Measurements from ENCODE around the gene MIAT.

Gene MIAT

DNA sequence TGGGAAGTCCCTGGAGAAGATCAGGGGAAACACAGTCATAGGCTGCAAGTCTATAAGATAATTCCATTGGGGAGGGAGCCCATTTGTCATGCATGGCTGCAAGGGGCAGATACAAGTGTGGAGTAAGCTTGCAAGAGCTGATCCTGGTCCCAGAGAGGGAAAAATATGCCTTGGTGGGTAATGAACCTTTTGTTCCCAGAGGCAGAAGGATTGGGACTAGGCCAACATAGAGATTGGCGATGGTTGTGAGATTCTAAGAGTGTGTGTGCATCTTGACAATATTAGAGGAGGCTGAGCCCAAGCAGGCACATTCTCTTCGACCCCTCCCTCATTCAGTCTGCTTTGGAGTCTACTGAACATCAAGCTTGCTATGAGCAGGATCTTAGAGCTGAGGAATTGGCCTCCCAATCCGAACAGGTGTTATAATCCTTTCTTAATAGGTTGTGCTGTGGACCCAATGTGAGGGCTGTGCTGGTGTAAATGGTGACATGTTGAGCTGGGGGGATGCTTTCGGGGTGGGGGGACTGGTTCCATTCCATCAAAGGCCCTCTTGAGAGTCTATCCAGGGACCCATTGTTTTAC lies 18.4 kb downstream of the MIAT start:
- no peak overlapping the region for H3K4me3 ChIP-seq
- H3K36me3 ChIP-seq (ENCODE audit: insufficient read depth, low read length): 0 out of 2 replicates have a peak, but pooled peaks cover 3% of the 10 kb centered on the region
- no peak for TF ChIP-seq EZH2 (IDR thresholded peaks at IDR 0.05)
- no peak for TF ChIP-seq POLR2AphosphoS5 (IDR thresholded peaks at IDR 0.05; ENCODE audit: borderline replicate concordance, low read depth, low read length)
- no peak for TF ChIP-seq FOXP2 (optimal IDR thresholded peaks at IDR 0.05; ENCODE audit: control extremely low read depth, extremely low read length, insufficient read depth)
- H3K27ac ChIP-seq: no peak overlapping the region; the same call in 1 of the 2 replicates
- no peaks in the 10 kb centered on the region for H3K9me3 ChIP-seq (ENCODE audit: low read depth, low read length)
- H3K9ac ChIP-seq (ENCODE audit: insufficient read length): no peak overlapping the region
- no peak for DNase-seq (ENCODE audit: low read depth, low spot score)

DNA sequence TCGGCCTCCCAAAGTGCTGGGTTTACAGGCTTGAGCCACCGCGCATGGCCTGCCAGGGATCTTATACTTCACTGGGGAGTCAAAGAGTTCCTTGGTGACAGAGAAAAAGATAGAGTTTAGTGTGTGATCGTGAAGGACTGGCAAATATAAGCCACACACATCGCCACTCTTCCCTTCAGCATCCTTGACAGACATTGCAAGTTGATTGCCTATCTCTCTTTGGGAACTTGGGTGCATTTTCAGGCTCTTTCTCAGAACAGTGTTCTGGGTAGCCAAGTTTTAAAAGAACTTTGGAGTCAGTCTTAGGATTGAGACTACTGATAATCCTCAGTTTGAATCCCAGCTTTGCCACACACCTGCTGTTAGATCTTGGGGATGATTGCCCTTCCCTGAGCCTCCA lies 19.8 kb downstream of the MIAT start:
- no peak overlapping the region for H3K9ac ChIP-seq (ENCODE audit: insufficient read length)
- no peak for DNase-seq (ENCODE audit: low read depth, low spot score)
- peaks cover 9% of the 10 kb centered on the region for H3K36me3 ChIP-seq (ENCODE audit: insufficient read depth, low read length)
- no peaks in the 10 kb centered on the region for H3K9me3 ChIP-seq (ENCODE audit: low read depth, low read length)
- TF ChIP-seq POLR2AphosphoS5 (IDR thresholded peaks at IDR 0.05; ENCODE audit: borderline replicate concordance, low read depth, low read length): no peak
- no peak for TF ChIP-seq EZH2 (IDR thresholded peaks at IDR 0.05)
- no peak for TF ChIP-seq FOXP2 (optimal IDR thresholded peaks at IDR 0.05; ENCODE audit: control extremely low read depth, extremely low read length, insufficient read depth)
- H3K4me3 ChIP-seq: no peak overlapping the region
- H3K27ac ChIP-seq: no peak overlapping the region

DNA sequence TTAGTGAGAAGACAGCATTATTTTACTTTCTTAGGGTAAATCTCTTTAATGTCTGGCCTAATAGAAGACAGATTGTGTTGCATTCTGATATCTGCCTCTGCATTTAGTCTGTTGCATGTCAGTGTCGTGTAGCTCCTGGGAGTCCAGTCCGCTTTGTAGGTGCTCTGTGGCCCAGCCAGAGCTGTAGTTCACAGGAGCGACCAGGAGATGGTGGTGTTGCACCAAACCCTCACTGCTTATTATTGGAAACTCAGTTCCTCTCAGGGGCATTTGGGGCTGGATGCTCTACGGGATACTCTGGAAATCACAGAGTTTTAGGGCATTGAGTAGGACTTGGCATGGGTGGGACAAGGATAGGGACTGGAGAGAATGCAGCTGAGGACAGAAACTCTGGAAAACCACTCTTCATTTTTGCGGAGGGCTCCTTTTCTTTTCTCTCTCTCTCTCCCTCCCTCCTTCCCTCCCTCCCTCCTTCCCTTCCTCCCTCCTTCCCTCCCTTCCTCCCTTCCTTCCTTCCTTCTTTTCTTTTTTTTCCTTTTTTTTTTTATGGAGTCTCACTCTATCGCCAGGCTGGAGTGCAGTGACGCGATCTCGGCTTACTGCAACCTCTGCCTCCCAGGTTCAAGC lies 21.7 kb downstream of the MIAT start:
- Histone ChIP-seq H3K4me3 (no peak overlapping the region), H3K27ac (no peak overlapping the region), H3K36me3 (ENCODE audit: insufficient read depth, low read length) (peaks cover 12% of the 10 kb centered on the region), H3K9me3 (ENCODE audit: low read depth, low read length) (no peaks in the 10 kb centered on the region), H3K9ac (ENCODE audit: insufficient read length) (no peak overlapping the region)
- TF ChIP-seq POLR2AphosphoS5 (IDR thresholded peaks at IDR 0.05; ENCODE audit: borderline replicate concordance, low read depth, low read length) (no peak), FOXP2 (optimal IDR thresholded peaks at IDR 0.05; ENCODE audit: control extremely low read depth, extremely low read length, insufficient read depth) (no peak), EZH2 (IDR thresholded peaks at IDR 0.05) (no peak)
- peak; percentile 45 for DNase-seq (ENCODE audit: low read depth, low spot score)

DNA sequence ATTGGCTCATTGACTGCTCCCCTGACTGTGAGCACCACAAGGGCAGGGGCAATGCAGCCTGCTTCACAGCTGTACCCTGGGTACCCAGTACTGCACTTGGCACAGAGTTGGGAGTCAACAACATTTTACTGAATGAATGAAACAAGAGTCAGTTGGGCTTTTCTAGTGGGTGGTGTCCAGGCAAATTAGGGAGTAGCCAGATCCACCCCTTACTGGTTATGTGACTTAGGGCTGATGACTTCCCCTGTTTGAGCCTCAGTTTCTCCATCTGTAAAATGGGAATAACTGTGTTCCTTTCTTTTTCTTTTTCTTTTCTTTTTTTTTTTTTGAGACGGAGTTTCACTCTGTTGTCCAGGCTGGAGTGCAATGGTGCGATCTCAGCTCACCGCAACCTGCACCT lies 23.1 kb downstream of the MIAT start:
- H3K27ac ChIP-seq: peak overlapping the region; percentile 36; the same call in 1 of the 2 replicates
- no peak overlapping the region for H3K4me3 ChIP-seq
- TF ChIP-seq FOXP2 (optimal IDR thresholded peaks at IDR 0.05; ENCODE audit: control extremely low read depth, extremely low read length, insufficient read depth): no peak
- no peak for TF ChIP-seq POLR2AphosphoS5 (IDR thresholded peaks at IDR 0.05; ENCODE audit: borderline replicate concordance, low read depth, low read length)
- no peak for TF ChIP-seq EZH2 (IDR thresholded peaks at IDR 0.05)
- no peak for DNase-seq (ENCODE audit: low read depth, low spot score)
- no peak overlapping the region for H3K9ac ChIP-seq (ENCODE audit: insufficient read length)
- peaks cover 12% of the 10 kb centered on the region for H3K36me3 ChIP-seq (ENCODE audit: insufficient read depth, low read length)
- no peaks in the 10 kb centered on the region for H3K9me3 ChIP-seq (ENCODE audit: low read depth, low read length)

DNA sequence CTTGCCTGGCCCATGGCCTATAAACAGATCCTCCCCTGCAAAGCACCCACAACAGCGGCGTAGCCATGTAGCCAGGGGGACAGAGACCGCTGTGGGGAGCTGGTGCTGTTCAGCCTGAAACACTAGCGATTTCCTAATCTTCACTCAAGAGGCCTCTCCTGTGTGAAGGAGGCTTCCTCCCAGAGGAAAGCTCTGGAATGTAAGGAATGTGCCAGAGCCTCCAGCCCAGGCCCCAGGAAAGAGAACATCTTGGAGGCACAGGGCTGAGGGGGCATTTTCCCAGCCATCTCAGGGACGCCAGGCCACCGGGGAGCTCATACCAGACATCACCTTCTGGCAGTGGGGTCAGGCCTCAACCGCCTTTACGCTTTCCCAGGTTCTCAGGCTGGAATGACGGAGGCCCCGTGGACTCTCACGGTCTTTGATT lies 24.0 kb downstream of the MIAT start:
- Histone ChIP-seq H3K4me3 (0 out of 2 replicates have a peak overlapping the region, but pooled peaks have one; percentile 17), H3K9ac (ENCODE audit: insufficient read length) (no peak overlapping the region), H3K36me3 (ENCODE audit: insufficient read depth, low read length) (peaks cover 12% of the 10 kb centered on the region), H3K9me3 (ENCODE audit: low read depth, low read length) (no peaks in the 10 kb centered on the region), H3K27ac (peak overlapping the region; percentile 43)
- TF ChIP-seq POLR2AphosphoS5 (IDR thresholded peaks at IDR 0.05; ENCODE audit: borderline replicate concordance, low read depth, low read length): no peak
- TF ChIP-seq FOXP2 (optimal IDR thresholded peaks at IDR 0.05; ENCODE audit: control extremely low read depth, extremely low read length, insufficient read depth): no peak
- no peak for TF ChIP-seq EZH2 (IDR thresholded peaks at IDR 0.05)
- no peak for DNase-seq (ENCODE audit: low read depth, low spot score)

DNA sequence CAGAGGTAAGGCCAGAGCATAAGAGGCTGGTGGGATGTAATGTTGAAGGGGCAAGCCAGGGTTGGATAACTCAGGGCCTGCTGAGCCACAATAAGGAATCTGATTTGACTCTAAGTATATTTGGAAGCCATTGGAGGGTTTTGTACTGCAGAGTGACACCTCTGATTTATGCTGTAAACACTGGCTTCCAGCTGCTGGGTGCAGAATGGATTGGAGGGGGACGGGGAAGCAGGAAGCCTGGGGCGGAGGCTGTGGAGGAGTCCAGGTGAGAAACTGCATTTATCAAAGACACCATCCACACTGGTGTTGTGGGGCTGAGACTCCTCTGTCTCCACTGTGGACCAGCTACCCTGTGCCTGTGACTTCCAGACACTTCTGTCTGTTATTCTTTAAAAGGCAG lies 26.8 kb downstream of the MIAT start:
- H3K36me3 ChIP-seq (ENCODE audit: insufficient read depth, low read length): peaks cover 12% of the 10 kb centered on the region
- H3K9ac ChIP-seq (ENCODE audit: insufficient read length): no peak overlapping the region
- no peak overlapping the region for H3K27ac ChIP-seq
- TF ChIP-seq POLR2AphosphoS5 (IDR thresholded peaks at IDR 0.05; ENCODE audit: borderline replicate concordance, low read depth, low read length): no peak
- no peaks in the 10 kb centered on the region for H3K9me3 ChIP-seq (ENCODE audit: low read depth, low read length)
- H3K4me3 ChIP-seq: no peak overlapping the region
- DNase-seq (ENCODE audit: low read depth, low spot score): no peak

DNA sequence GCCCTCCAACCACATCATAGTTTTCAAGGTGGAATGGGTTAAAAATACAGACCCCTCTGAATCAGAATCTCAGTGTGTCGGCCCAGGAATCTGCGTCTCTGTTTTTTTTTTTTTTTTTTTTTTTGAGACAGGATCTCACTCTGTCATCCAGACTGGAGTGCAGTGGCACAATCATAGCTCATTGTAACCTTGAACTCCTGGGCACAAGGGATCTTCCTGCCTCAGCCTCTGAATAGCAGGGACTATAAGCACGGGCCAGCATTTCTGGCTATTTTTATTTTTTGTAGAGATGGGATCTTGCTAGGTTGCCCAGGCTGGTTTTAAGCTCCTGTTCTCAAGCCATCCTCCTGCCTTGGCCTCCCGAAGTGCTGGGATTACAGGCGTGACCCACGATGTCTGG lies 28.2 kb downstream of the MIAT start:
- no peak overlapping the region for H3K27ac ChIP-seq
- H3K36me3 ChIP-seq (ENCODE audit: insufficient read depth, low read length): peaks cover 9% of the 10 kb centered on the region
- H3K9ac ChIP-seq (ENCODE audit: insufficient read length): no peak overlapping the region
- no peaks in the 10 kb centered on the region for H3K9me3 ChIP-seq (ENCODE audit: low read depth, low read length)
- TF ChIP-seq EZH2 (IDR thresholded peaks at IDR 0.05) (no peak), FOXP2 (optimal IDR thresholded peaks at IDR 0.05; ENCODE audit: control extremely low read depth, extremely low read length, insufficient read depth) (no peak), POLR2AphosphoS5 (IDR thresholded peaks at IDR 0.05; ENCODE audit: borderline replicate concordance, low read depth, low read length) (no peak)
- no peak for DNase-seq (ENCODE audit: low read depth, low spot score)
- no peak overlapping the region for H3K4me3 ChIP-seq

DNA sequence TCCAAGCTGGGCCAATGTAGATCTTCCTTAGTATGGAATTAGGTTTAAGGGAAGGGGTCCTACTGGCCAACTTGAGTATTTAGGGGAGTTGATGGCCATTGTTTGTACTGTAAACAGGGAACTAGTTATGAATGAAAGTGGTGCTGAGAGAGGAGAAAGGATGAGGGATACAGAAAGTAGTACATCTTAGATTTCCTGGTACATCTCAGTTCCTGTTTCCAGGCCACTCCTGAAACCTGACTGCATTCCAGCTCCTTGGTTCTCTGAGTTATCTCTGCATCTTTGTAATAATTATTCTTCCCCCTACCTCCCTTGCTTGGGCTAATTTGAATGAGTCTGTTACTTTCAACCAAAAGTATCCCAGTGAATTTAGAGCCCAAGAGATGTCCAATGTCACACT lies 30.1 kb downstream of the MIAT start:
- H3K4me3 ChIP-seq: no peak overlapping the region
- no peak for DNase-seq (ENCODE audit: low read depth, low spot score)
- H3K9ac ChIP-seq (ENCODE audit: insufficient read length): no peak overlapping the region
- no peak overlapping the region for H3K27ac ChIP-seq
- TF ChIP-seq EZH2 (IDR thresholded peaks at IDR 0.05) (no peak), POLR2AphosphoS5 (IDR thresholded peaks at IDR 0.05; ENCODE audit: borderline replicate concordance, low read depth, low read length) (no peak), FOXP2 (optimal IDR thresholded peaks at IDR 0.05; ENCODE audit: control extremely low read depth, extremely low read length, insufficient read depth) (no peak)
- no peaks in the 10 kb centered on the region for H3K9me3 ChIP-seq (ENCODE audit: low read depth, low read length)
- no peaks in the 10 kb centered on the region for H3K36me3 ChIP-seq (ENCODE audit: insufficient read depth, low read length)
